GM18870 (cell line): ENCODE results near the gene OSBPL3.

Source experiments
- ATAC-seq: cut with Tn5 transposase; IDR thresholded peaks from one replicate; pipeline ENCODE4 v1.9.1; 2021; ENCODE audit warnings: moderate library complexity; ENCODE audit not compliant: unreplicated experiment

The OSBPL3 gene

GRCh38 chr7:24903559-24903958 lies 76.4 kb downstream of the OSBPL3 start:
- ATAC-seq = no peak

- no peak for ATAC-seq
Observed at GRCh38 chr7:24902931-24903330, 77.0 kb downstream of the OSBPL3 start.

GRCh38 chr7:24902276-24902675 lies 77.7 kb downstream of the OSBPL3 start:
- ATAC-seq = no peak

- ATAC-seq = peak; percentile 35
Observed at GRCh38 chr7:24899905-24900304, 80.1 kb downstream of the OSBPL3 start.

- no peak for ATAC-seq
Observed at GRCh38 chr7:24899161-24899560, 80.8 kb downstream of the OSBPL3 start.

- no peak for ATAC-seq
Observed at GRCh38 chr7:24898691-24899090, 81.3 kb downstream of the OSBPL3 start.

- peak; percentile 51 for ATAC-seq
Observed at GRCh38 chr7:24896031-24896501, 83.9 kb downstream of the OSBPL3 start.

- no peak for ATAC-seq
Observed at GRCh38 chr7:24894429-24895221, 85.4 kb downstream of the OSBPL3 start.

GRCh38 chr7:24891311-24891735 lies 88.7 kb downstream of the OSBPL3 start:
- ATAC-seq = no peak

GRCh38 chr7:24889611-24890010 lies 90.4 kb downstream of the OSBPL3 start:
- ATAC-seq = no peak

GRCh38 chr7:24888653-24889052 lies 91.3 kb downstream of the OSBPL3 start:
- no peak for ATAC-seq

GRCh38 chr7:24885716-24886115 lies 94.3 kb downstream of the OSBPL3 start:
- no peak for ATAC-seq

- no peak for ATAC-seq
Observed at GRCh38 chr7:24885305-24885704, 94.7 kb downstream of the OSBPL3 start.

GRCh38 chr7:24884401-24884800 lies 95.6 kb downstream of the OSBPL3 start:
- no peak for ATAC-seq

GRCh38 chr7:24883622-24884013 lies 96.4 kb downstream of the OSBPL3 start:
- ATAC-seq = no peak

GRCh38 chr7:24882989-24883621 lies 96.9 kb downstream of the OSBPL3 start:
- ATAC-seq = no peak

GRCh38 chr7:24881623-24882022 lies 98.4 kb downstream of the OSBPL3 start:
- ATAC-seq = no peak

GRCh38 chr7:24880886-24881285 lies 99.1 kb downstream of the OSBPL3 start:
- no peak for ATAC-seq

GRCh38 chr7:24879291-24879690 lies 100.7 kb downstream of the OSBPL3 start:
- no peak for ATAC-seq

GRCh38 chr7:24877790-24878311 lies 102.1 kb downstream of the OSBPL3 start:
- ATAC-seq = peak; percentile 78

- no peak for ATAC-seq
Observed at GRCh38 chr7:24874791-24875190, 105.2 kb downstream of the OSBPL3 start.

- ATAC-seq = no peak
Observed at GRCh38 chr7:24873944-24874343, 106.0 kb downstream of the OSBPL3 start.
